K562 (cell line): ENCODE measurements around the gene CCDC85C. TPM values are rescaled to one million over a fixed set of nuclear protein-coding genes. Genes with fewer than 3 reads are reported as not detected.

Experiments used
- ATAC-seq: fragments of 200-7000 bp; cut with Tn5 transposase; 3 replicates; pipeline ENCODE4 v1.9.1; 2020; ENCODE audit warnings: moderate library complexity
- BruUV-seq: library from RNA; stranded (reverse); fragments of 400-500 nt; replicated peaks from 2 replicates; lab custom pipeline; 2021; lab: Mats Ljungman, UMichigan
- CTCF ChIA-PET: fragments of 300-600 bp; formaldehyde crosslinking; extraction: SDS; loops from one replicate; lab custom pipeline; 2021; ENCODE audit warnings: low intra/inter-chr PET ratio; lab: Yijun Ruan, JAX
- POLR2A ChIA-PET: fragments of 300-600, 350-650 bp; sonication (Branson Sonifier 250); formaldehyde crosslinking; extraction: SDS; loops from one replicate; lab custom pipeline; 2021; ENCODE audit warnings: antibody characterized with exemption, inconsistent platforms; lab: Yijun Ruan, JAX
- DNase-seq, 4 experiments: peaks; one replicate each; pipeline versions ENCODE4 v3.0.0 to v3.0.0-alpha.2; 2011 to 2018; ENCODE audit warnings: low spot score in 3 of 4, mixed read lengths in 3 of 4; ENCODE audit errors: extremely low read depth in 1 of 4
- FAIRE-seq: peaks from 2 replicates; lab custom pipeline; 2011; peaks lifted over from hg19 to GRCh38; lab: Jason Lieb, UNC
- H2AFZ ChIP-seq: 2 replicates; pipeline ENCODE4 v1.6.0; 2011; ENCODE audit warnings: low read depth, low read length, control low read depth, inconsistent platforms
- H3K27ac ChIP-seq: fragments of 200-600 bp; 3 replicates; pipeline ENCODE4 v1.8.0; 2011; ENCODE audit warnings: low read depth, mild to moderate bottlenecking, control low read depth, inconsistent platforms, low read length, moderate library complexity, mixed read lengths; ENCODE audit errors: extremely low read depth
- H3K27me3 ChIP-seq, 2 experiments: fragments of 300-600 bp in 1 of 2; 2 replicates in 1 of 2; 3 replicates in 1 of 2; pipeline versions ENCODE4 v1.6.0 to v1.8.0; 2011; ENCODE audit warnings: inconsistent platforms in 2 of 2, low read length in 2 of 2, mild to moderate bottlenecking in 1 of 2, mixed read lengths in 1 of 2, moderate library complexity in 1 of 2; ENCODE audit not compliant: control insufficient read depth in 2 of 2, insufficient read depth in 2 of 2
- H3K36me3 ChIP-seq: fragments of 300-600 bp; 3 replicates; pipeline ENCODE4 v1.8.0; 2011; ENCODE audit warnings: mild to moderate bottlenecking, low read length, inconsistent platforms; ENCODE audit not compliant: control insufficient read depth, insufficient read depth
- H3K4me1 ChIP-seq, 2 experiments: fragments of 200-600 bp in 1 of 2; replicated peaks in 1 of 2; 2 replicates in 1 of 2; 3 replicates in 1 of 2; pipeline versions ENCODE4 v1.5.1 to v1.8.0; 2011; ENCODE audit warnings: inconsistent platforms in 2 of 2, low read length in 2 of 2, mild to moderate bottlenecking in 1 of 2, mixed read lengths in 1 of 2, moderate library complexity in 1 of 2; ENCODE audit not compliant: control insufficient read depth in 2 of 2, insufficient read depth in 2 of 2
- H3K4me2 ChIP-seq: 2 replicates; pipeline ENCODE4 v1.6.1; 2011; ENCODE audit warnings: low read length, control low read depth, inconsistent platforms, mixed read lengths; ENCODE audit not compliant: insufficient read depth
- H3K4me3 ChIP-seq: fragments of 200-600 bp; sonication (generic), shearing (Covaris generic); 2 replicates; pipeline ENCODE4 v1.5.1; 2016; ENCODE audit warnings: control low read depth, inconsistent platforms
- H3K79me2 ChIP-seq: fragments of 200-600 bp; 3 replicates; pipeline ENCODE4 v1.8.0; 2011; ENCODE audit warnings: low read length, inconsistent platforms; ENCODE audit not compliant: control insufficient read depth, insufficient read depth
- H3K9ac ChIP-seq, 2 experiments: 2 replicates each; pipeline versions ENCODE4 v1.6.0 to v1.6.1; 2011; ENCODE audit warnings: low read depth in 2 of 2, low read length in 2 of 2, control low read depth in 1 of 2, inconsistent platforms in 1 of 2, mild to moderate bottlenecking in 1 of 2, mixed read lengths in 1 of 2; ENCODE audit not compliant: insufficient read depth in 1 of 2
- H3K9me1 ChIP-seq: one replicate; pipeline ENCODE4 v1.6.0; 2011; ENCODE audit warnings: inconsistent platforms, mild to moderate bottlenecking, low read length, moderate library complexity; ENCODE audit not compliant: control insufficient read depth, insufficient read depth
- H3K9me3 ChIP-seq: replicated peaks from 2 replicates; pipeline ENCODE4 v1.5.1; 2011; ENCODE audit warnings: low read depth, low read length, inconsistent platforms; ENCODE audit not compliant: control insufficient read depth, insufficient read depth
- H4K20me1 ChIP-seq: replicated peaks from 2 replicates; pipeline ENCODE4 v1.6.1; 2011; ENCODE audit warnings: low read length, inconsistent platforms, mixed read lengths; ENCODE audit not compliant: control insufficient read depth, insufficient read depth
- LARP7 ChIP-seq: fragments of 450-650 bp; IDR thresholded peaks from 2 replicates; pipeline ENCODE4 v1.6.1; 2016
- RBFOX2 ChIP-seq: fragments of 200-400 bp; formaldehyde crosslinking; IDR thresholded peaks from 2 replicates; pipeline ENCODE4 v1.6.1; 2017; ENCODE audit warnings: low read depth, mild to moderate bottlenecking, low read length, moderate library complexity
- TOE1 ChIP-seq, 2 experiments: fragments of 450-650 bp in 1 of 2; sonication (generic) in 1 of 2; formaldehyde crosslinking in 1 of 2; IDR thresholded peaks; 2 replicates each; pipeline versions ENCODE4 v1.7.1 to v1.8.0; 2016 to 2022; ENCODE audit warnings: borderline replicate concordance in 2 of 2, mild to moderate bottlenecking in 2 of 2, antibody characterized with exemption in 1 of 2, inconsistent platforms in 1 of 2, low read depth in 1 of 2, missing genetic modification reagents in 1 of 2, moderate library complexity in 1 of 2
- ZNF311 ChIP-seq: fragments of 250-450 bp; sonication (Bioruptor Pico); IDR thresholded peaks from 2 replicates; pipeline ENCODE4 v1.4.0; 2020; ENCODE audit warnings: mild to moderate bottlenecking, moderate library complexity
- WGBS: fragments of 100-300 bp; shearing (Covaris generic); methylation state at CpG from one replicate; pipeline ENCODE4 v1.1.6; 2016; ENCODE audit warnings: low coverage, mixed read lengths; ENCODE audit not compliant: insufficient coverage; ENCODE audit errors: missing lambda C conversion rate; 5-methylcytosine and 5-hydroxymethylcytosine counted together
- in situ Hi-C: fragments of 300-500 bp; cut with MboI; formaldehyde crosslinking; loops from 4 replicates; pipeline ENCODE4 v1.15.0; 2018; ENCODE audit warnings: inconsistent platforms, mixed read lengths
- intact Hi-C: fragments of 100-400 bp; cut with micrococcal nuclease; formaldehyde crosslinking; loops from 2 replicates; pipeline ENCODE4 v1.14.2; 2022
- polyA plus RNA-seq, 8 experiments: library from polyadenylated mRNA; depleted of rRNA in 4 of 8; stranded (reverse) in 5 of 8; unstranded in 3 of 8; fragments of >200 nt; fragmentation: Nextera tagmentation in 2 of 8; fragmentation: Illumina TruSeq in 1 of 8; extraction: Ambion mirVana in 2 of 8; extraction: Trizol in 1 of 8; gene quantifications; 2 replicates each; pipeline versions ENCODE4 v1.2.1 to v1.2.3, GENCODE V29; 2011 to 2014; ENCODE audit warnings: inconsistent platforms in 1 of 8, missing spikeins in 1 of 8
- total RNA-seq, 7 experiments: library from RNA; depleted of rRNA in 6 of 7; stranded (reverse); fragments of >200 nt in 6 of 7; fragmentation: Illumina TruSeq in 2 of 7; extraction: Trizol in 2 of 7; gene quantifications; 2 replicates each; pipeline versions ENCODE4 v1.2.1 to v1.2.3, GENCODE V29; 2011 to 2021; ENCODE audit warnings: low replicate concordance in 1 of 7
- TF ChIP-seq, protein P1 (sequence below): sonication (generic); formaldehyde crosslinking; IDR thresholded peaks from 2 replicates; pipeline ENCODE4 v1.8.0; 2023; ENCODE audit warnings: missing genetic modification reagents, mild to moderate bottlenecking, borderline replicate concordance
- TF ChIP-seq, protein P2 (sequence below): fragments of 250-450 bp; sonication (Bioruptor Pico); IDR thresholded peaks from 2 replicates; pipeline ENCODE4 v1.4.0; 2020; ENCODE audit warnings: mild to moderate bottlenecking, moderate library complexity
- TF ChIP-seq, protein P3 (sequence below): sonication (generic); formaldehyde crosslinking; IDR thresholded peaks from 2 replicates; pipeline ENCODE4 v1.8.0; 2023; ENCODE audit warnings: mild to moderate bottlenecking, missing genetic modification reagents

CCDC85C gene
- total and polyA plus RNA-seq, 9 of the 15 experiments (the other 6 are each of a cell fraction or from before 2014, with no cell fraction given): 0.18 to 22.0 (median 6.3) TPM

DNA sequence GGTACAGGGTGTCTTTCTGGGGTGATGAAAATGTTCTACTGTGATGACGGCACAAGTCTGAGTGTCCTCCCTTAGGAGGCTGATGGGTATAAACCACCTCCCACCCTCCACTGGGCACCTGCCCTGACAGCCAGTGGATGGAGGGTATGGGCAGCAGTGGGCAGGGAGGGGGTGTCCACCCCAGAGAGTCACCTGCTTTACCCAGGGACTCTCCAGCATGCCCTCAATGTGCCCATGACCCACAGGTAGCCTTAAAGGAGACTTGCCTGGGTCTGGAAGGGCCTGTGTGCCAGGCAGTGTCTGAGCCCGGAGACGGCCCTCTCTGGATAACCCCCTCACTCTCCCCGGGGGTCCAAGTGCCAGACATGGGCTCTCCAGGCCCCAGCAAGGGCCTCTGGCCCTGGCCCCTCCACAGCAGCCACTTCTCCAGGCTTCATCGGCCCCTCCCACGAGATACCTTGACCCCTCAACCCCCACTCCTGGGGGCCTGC lies 84.0 kb downstream of the CCDC85C start:
- FAIRE-seq (no peak), ATAC-seq (no peak), DNase-seq (no peak)
- Histone ChIP-seq H2AFZ (no peak overlapping the region), H3K27me3 (no peaks in the 10 kb centered on the region), H3K27ac (no peak overlapping the region), H3K9ac (no peak overlapping the region), H4K20me1 (0 out of 2 replicates have a peak, but pooled peaks cover 6% of the 10 kb centered on the region), H3K36me3 (no peaks in the 10 kb centered on the region), H3K9me3 (no peaks in the 10 kb centered on the region), H3K4me2 (no peak overlapping the region), H3K9me1 (no peaks in the 10 kb centered on the region), H3K4me3 (no peak overlapping the region), H3K79me2 (no peaks in the 10 kb centered on the region), H3K4me1 (peaks cover 11 to 44% of the 10 kb centered on the region in 2 experiments)
- intact Hi-C loops (loop anchor here (2.0 kb wide), 1 partner anchor 365 kb away; no protein-coding TSS in a partner anchor), in situ Hi-C loops (loop anchor here (10.0 kb wide), 1 partner anchor 365 kb away; no protein-coding TSS in a partner anchor)
- BruUV-seq: no TSS peak
- WGBS: 89% methylated on average over 3 of the region's 6 CpGs
- ChIA-PET CTCF (interaction anchor here (1.1 to 2.7 kb wide), 2 partner anchors 106 to 365 kb away, joined by 3 to 13 read pairs; no protein-coding TSS in a partner anchor), POLR2A (no interaction called here)
- TF ChIP-seq ZNF311 (no peak), RBFOX2 (no peak), LARP7 (no peak), TOE1 (IDR thresholded peaks at IDR 0.05; ENCODE audit: borderline replicate concordance) (no peak), TOE1 (CRISPR knock-in tag; IDR thresholded peaks at IDR 0.05; ENCODE audit: borderline replicate concordance, low read depth) (no peak)
- TF ChIP-seq, protein P1, sequence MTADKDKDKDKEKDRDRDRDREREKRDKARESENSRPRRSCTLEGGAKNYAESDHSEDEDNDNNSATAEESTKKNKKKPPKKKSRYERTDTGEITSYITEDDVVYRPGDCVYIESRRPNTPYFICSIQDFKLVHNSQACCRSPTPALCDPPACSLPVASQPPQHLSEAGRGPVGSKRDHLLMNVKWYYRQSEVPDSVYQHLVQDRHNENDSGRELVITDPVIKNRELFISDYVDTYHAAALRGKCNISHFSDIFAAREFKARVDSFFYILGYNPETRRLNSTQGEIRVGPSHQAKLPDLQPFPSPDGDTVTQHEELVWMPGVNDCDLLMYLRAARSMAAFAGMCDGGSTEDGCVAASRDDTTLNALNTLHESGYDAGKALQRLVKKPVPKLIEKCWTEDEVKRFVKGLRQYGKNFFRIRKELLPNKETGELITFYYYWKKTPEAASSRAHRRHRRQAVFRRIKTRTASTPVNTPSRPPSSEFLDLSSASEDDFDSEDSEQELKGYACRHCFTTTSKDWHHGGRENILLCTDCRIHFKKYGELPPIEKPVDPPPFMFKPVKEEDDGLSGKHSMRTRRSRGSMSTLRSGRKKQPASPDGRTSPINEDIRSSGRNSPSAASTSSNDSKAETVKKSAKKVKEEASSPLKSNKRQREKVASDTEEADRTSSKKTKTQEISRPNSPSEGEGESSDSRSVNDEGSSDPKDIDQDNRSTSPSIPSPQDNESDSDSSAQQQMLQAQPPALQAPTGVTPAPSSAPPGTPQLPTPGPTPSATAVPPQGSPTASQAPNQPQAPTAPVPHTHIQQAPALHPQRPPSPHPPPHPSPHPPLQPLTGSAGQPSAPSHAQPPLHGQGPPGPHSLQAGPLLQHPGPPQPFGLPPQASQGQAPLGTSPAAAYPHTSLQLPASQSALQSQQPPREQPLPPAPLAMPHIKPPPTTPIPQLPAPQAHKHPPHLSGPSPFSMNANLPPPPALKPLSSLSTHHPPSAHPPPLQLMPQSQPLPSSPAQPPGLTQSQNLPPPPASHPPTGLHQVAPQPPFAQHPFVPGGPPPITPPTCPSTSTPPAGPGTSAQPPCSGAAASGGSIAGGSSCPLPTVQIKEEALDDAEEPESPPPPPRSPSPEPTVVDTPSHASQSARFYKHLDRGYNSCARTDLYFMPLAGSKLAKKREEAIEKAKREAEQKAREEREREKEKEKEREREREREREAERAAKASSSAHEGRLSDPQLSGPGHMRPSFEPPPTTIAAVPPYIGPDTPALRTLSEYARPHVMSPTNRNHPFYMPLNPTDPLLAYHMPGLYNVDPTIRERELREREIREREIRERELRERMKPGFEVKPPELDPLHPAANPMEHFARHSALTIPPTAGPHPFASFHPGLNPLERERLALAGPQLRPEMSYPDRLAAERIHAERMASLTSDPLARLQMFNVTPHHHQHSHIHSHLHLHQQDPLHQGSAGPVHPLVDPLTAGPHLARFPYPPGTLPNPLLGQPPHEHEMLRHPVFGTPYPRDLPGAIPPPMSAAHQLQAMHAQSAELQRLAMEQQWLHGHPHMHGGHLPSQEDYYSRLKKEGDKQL: no peak
- TF ChIP-seq, protein P2, sequence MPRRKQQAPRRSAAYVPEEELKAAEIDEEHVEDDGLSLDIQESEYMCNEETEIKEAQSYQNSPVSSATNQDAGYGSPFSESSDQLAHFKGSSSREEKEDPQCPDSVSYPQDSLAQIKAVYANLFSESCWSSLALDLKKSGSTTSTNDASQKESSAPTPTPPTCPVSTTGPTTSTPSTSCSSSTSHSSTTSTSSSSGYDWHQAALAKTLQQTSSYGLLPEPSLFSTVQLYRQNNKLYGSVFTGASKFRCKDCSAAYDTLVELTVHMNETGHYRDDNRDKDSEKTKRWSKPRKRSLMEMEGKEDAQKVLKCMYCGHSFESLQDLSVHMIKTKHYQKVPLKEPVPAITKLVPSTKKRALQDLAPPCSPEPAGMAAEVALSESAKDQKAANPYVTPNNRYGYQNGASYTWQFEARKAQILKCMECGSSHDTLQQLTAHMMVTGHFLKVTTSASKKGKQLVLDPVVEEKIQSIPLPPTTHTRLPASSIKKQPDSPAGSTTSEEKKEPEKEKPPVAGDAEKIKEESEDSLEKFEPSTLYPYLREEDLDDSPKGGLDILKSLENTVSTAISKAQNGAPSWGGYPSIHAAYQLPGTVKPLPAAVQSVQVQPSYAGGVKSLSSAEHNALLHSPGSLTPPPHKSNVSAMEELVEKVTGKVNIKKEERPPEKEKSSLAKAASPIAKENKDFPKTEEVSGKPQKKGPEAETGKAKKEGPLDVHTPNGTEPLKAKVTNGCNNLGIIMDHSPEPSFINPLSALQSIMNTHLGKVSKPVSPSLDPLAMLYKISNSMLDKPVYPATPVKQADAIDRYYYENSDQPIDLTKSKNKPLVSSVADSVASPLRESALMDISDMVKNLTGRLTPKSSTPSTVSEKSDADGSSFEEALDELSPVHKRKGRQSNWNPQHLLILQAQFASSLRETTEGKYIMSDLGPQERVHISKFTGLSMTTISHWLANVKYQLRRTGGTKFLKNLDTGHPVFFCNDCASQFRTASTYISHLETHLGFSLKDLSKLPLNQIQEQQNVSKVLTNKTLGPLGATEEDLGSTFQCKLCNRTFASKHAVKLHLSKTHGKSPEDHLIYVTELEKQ: no peak
- TF ChIP-seq, protein P3, sequence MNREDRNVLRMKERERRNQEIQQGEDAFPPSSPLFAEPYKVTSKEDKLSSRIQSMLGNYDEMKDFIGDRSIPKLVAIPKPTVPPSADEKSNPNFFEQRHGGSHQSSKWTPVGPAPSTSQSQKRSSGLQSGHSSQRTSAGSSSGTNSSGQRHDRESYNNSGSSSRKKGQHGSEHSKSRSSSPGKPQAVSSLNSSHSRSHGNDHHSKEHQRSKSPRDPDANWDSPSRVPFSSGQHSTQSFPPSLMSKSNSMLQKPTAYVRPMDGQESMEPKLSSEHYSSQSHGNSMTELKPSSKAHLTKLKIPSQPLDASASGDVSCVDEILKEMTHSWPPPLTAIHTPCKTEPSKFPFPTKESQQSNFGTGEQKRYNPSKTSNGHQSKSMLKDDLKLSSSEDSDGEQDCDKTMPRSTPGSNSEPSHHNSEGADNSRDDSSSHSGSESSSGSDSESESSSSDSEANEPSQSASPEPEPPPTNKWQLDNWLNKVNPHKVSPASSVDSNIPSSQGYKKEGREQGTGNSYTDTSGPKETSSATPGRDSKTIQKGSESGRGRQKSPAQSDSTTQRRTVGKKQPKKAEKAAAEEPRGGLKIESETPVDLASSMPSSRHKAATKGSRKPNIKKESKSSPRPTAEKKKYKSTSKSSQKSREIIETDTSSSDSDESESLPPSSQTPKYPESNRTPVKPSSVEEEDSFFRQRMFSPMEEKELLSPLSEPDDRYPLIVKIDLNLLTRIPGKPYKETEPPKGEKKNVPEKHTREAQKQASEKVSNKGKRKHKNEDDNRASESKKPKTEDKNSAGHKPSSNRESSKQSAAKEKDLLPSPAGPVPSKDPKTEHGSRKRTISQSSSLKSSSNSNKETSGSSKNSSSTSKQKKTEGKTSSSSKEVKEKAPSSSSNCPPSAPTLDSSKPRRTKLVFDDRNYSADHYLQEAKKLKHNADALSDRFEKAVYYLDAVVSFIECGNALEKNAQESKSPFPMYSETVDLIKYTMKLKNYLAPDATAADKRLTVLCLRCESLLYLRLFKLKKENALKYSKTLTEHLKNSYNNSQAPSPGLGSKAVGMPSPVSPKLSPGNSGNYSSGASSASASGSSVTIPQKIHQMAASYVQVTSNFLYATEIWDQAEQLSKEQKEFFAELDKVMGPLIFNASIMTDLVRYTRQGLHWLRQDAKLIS: no peak
